Stimulated activated CD4-positive, alpha-beta T cell treated with anti-CD3 and anti-CD28 coated beads, Interleukin-2, amount 100 ng/mL, for 4 hours (primary cell): Measurements from ENCODE around the gene AGBL2.
"Not testable (repeated sequence)": the region's sequence is repeated elsewhere in the genome, so short reads cannot be mapped to it uniquely, and the experiment has no call there.

ENCODE experiments used
- DNase-seq: peaks from one replicate; pipeline ENCODE4 v3.0.0-alpha.2; 2020; ENCODE audit warnings: low read depth

The AGBL2 gene

DNA sequence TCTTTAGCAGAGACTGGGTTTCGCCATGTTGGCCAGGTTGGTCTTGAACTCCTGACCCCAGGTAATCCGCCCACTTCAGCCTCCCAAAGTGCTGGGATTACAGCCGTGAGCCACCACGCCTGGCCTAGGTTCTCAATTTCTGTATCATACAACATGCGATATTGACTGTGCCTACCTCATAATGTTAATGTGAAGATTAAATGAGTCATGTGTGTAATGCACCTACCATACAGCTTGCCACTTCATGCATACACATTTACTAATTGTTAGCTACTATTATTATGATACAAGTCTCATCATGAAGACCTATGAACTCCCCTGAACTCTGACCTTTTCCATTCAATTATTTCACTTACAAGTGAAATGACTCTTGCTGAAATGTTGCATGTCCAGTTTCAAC, 25.7 kb downstream of the AGBL2 start:
- no peak for DNase-seq

GRCh38 chr11:47688991-47689390, 26.2 kb downstream of the AGBL2 start:
- DNase-seq = no peak

DNA sequence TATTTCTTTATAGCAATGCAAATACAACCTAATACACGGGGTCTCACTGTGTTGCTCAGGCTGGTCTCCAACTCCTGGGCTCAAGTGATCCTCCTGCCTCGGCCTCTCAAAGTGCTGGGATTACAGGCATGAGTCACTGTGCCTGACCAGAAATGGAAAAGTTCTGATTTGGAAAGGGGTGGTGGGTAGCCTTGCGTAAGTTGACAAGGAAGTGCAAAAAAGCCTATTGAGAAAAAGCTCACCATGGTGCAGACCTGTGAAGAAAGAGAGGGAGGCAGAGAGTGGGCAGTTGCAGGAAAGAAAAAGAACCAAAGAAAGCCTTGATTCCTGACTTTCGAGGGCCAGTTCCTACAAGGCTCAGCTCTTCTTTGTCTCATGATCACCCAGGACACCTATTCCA, 27.1 kb downstream of the AGBL2 start:
- DNase-seq = no peak

- DNase-seq = not testable (repeated sequence)
These were observed 28.5 kb downstream of the AGBL2 start for GRCh38 chr11:47686704-47687103.

DNA sequence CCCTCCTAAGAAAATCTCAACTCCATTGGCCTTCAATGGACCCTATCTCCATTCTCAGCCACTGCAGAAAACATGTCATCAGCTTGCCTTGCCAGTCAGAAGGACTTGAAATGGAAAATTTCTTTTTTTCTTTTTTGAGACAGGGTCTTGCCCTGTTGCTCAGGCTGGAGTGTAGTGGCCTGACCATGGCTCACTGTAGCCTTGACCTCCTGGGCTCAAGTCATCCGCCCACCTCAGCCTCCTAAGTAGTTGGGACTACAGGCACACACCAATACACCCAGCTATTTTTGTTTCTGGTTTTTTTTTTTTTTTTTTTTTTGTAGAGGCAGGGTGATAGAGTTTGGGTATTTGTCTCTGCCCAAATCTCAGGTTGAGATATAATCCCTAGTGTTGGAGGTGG, 29.0 kb downstream of the AGBL2 start:
- DNase-seq = no peak

DNA sequence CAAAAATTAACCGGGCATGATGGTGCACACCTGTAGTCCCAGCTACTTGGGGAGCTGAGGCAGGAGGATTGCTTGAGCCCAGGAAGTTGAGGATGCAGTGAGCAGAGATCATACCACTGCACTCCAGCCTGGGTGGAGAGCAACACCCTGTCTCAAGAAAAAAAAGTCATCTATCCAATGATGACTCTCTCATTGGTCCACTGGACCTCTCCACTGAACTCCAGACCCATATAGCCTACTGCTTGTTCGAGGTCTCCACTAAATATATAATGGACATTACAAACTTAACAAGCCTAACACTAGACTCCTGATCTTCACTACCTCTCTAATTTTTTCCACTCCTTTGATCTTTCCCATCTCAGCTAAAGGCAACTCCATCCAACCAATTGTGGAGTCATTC, 39.3 kb downstream of the AGBL2 start:
- DNase-seq = no peak

GRCh38 chr11:47672283-47672730, 42.9 kb downstream of the AGBL2 start:
- DNase-seq = no peak

GRCh38 chr11:47669856-47670255, 45.3 kb downstream of the AGBL2 start:
- DNase-seq = no peak

DNA sequence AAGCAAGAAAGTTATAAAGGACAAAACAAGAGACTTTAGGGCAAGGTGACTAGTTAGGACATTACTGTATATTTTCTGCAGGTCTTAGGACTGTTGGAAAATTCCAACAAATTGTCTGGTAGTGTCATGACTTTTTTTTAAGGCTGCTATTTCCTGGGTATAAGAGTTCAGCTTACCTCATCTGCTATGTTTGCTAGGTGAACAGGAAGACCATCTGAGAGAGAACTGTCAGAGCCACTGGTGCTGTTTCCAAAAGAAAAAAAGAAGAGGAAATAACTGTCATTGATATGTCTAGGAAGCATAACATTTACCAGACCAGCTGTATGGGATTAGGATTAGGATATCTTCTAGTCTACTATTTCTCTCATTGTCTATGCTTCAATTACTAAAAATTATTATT, 46.5 kb downstream of the AGBL2 start:
- no peak for DNase-seq

GRCh38 chr11:47667555-47667954, 47.6 kb downstream of the AGBL2 start:
- DNase-seq = no peak

GRCh38 chr11:47667135-47667534, 48.0 kb downstream of the AGBL2 start:
- no peak for DNase-seq

DNA sequence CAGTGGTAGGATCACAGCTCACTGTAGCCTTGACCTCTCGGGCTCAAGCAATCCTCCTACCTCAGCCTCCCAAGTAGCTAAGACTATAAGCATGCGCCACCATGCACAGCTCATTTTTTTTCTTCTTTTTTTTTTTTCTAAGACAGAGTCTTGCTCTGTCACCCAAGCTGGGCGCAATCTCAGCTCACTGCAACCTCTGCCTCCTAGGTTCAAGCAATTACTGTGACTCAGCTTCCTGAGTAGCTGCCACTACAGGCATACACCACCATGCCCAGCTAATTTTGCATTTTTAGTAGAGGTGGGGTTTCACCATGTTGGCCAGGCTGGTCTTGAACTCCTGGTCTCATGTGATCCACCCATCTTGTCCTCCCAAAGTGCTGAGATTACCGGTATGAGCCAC, 50.2 kb downstream of the AGBL2 start:
- DNase-seq = not testable (repeated sequence)

GRCh38 chr11:47661245-47661644, 53.9 kb downstream of the AGBL2 start:
- no peak for DNase-seq

GRCh38 chr11:47659276-47659675, 55.9 kb downstream of the AGBL2 start:
- no peak for DNase-seq

- no peak for DNase-seq
These were observed 58.8 kb downstream of the AGBL2 start for GRCh38 chr11:47656260-47656885.

GRCh38 chr11:47651818-47652469, 63.2 kb downstream of the AGBL2 start:
- no peak for DNase-seq

- DNase-seq = no peak
These were observed 65.9 kb downstream of the AGBL2 start for GRCh38 chr11:47649276-47649675.

DNA sequence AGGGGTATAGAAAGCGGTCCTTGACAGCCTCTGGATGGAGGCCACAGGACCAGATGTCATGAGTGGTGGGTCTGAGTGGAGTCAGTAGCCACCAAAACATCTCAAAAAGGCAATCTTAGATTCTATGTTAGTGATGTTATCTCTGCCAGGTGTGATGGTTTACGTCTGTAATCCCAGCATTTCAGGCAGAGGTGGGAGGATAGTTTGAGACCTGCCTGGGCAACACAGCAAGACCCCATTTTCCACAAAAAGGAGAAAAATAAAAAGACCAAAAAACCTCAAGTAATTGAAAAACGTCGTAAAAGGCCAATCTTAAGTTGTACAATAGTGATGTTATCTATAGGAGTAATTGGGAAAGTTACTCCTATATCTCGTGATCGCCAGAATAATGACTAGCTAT, 69.2 kb downstream of the AGBL2 start:
- no peak for DNase-seq

DNA sequence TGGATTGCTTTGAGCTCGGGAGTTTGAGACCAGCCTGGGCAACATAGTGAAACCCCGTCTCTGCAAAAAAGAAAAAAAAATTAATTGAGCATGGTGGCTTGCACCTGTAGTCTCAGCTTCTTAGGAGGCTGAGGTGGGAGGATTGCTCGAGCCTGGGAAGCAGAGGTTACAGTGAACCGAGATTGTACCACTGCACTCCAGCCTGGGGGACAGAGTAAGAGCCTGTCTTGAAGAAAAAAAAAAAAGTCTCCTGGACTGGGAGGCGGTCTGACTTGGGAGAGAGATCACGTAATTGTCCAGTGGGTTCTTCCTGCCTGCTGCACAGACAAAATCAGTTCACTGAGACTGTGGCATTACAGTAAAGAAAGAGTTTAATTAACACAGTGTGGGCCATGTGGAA, 69.7 kb downstream of the AGBL2 start:
- no peak for DNase-seq

GRCh38 chr11:47642099-47642855, 72.9 kb downstream of the AGBL2 start, which contains the start of gene MTCH2:
MTCH2 (minus strand) TSS chr11:47642559; CDS start chr11:47642465, 94 bp downstream.
- DNase-seq = peak; percentile 93

DNA sequence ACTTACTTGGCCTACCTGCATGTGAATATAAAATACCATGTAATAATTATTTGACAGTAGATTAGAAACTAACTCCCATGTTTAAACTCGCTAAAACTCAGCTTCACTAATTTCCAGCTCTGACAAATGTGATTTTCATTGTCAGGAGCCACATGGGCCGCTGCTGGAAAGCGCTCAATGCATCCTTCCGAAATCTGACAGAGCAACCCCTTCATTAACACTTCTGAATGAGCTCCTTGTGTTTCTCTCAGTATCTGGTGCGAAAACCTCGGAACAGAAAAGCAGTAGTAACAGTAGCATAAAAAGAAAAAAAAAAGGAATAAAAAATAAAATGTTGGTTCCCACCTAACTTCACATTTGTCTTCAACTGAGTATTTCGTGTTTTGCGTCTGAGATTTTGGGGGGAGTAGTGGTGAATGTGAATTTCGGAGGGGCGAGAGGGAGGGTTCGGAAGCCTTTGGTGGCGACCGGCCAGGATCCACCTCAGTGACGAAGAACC, 73.5 kb downstream of the AGBL2 start:
- DNase-seq = no peak

GRCh38 chr11:47640506-47640905, 74.7 kb downstream of the AGBL2 start:
- not testable (repeated sequence) for DNase-seq

GRCh38 chr11:47636331-47636730, 78.8 kb downstream of the AGBL2 start:
- not testable (repeated sequence) for DNase-seq
